IMR-90 (cell line): ENCODE data around the gene GPR17. TPM values are rescaled to one million over a fixed set of nuclear protein-coding genes. Genes with fewer than 3 reads are reported as not detected.

Experiments used
- ATAC-seq: fragments of 200-7000 bp; cut with Tn5 transposase; 2 replicates; pipeline ENCODE4 v1.9.1; 2020; ENCODE audit warnings: low read depth, mild to moderate bottlenecking, moderate library complexity
- BruUV-seq: library from RNA; stranded (reverse); fragments of 400-500 nt; replicated peaks from 2 replicates; lab custom pipeline; 2021; lab: Mats Ljungman, UMichigan
- CTCF ChIA-PET: fragments of 300-600 bp; formaldehyde crosslinking; extraction: SDS; loops from one replicate; lab custom pipeline; 2021; ENCODE audit warnings: antibody characterized with exemption; lab: Yijun Ruan, JAX
- POLR2A ChIA-PET: fragments of 300-600 bp; sonication (Branson Sonifier 250); formaldehyde crosslinking; loops from one replicate; lab custom pipeline; 2022; ENCODE audit warnings: antibody characterized with exemption; ENCODE audit not compliant: unreplicated experiment; lab: Charles Lee
- DNase-seq: peaks from one replicate; pipeline ENCODE4 v3.0.0; 2013
- H2AFZ ChIP-seq: replicated peaks from 2 replicates; pipeline ENCODE3; 2013; ENCODE audit warnings: low read length, mild to moderate bottlenecking; ENCODE audit not compliant: poor library complexity
- H2AK5ac ChIP-seq: 2 replicates; pipeline ENCODE4 v1.6.1; 2013; ENCODE audit warnings: low read depth, low read length, inconsistent platforms
- H2AK9ac ChIP-seq: replicated peaks from 2 replicates; pipeline ENCODE3; 2013; ENCODE audit warnings: mild to moderate bottlenecking, low read depth, low read length, moderate library complexity; ENCODE audit not compliant: poor library complexity
- H2BK120ac ChIP-seq: 2 replicates; pipeline ENCODE4 v1.6.1; 2013; ENCODE audit warnings: low read depth, low read length, inconsistent platforms
- H2BK15ac ChIP-seq: 3 replicates; pipeline ENCODE4 v1.6.1; 2013; ENCODE audit warnings: low read depth, low read length, inconsistent platforms
- H2BK20ac ChIP-seq: 2 replicates; pipeline ENCODE4 v1.6.1; 2013; ENCODE audit warnings: low read depth, mild to moderate bottlenecking, inconsistent platforms, low read length, moderate library complexity
- H2BK5ac ChIP-seq: 2 replicates; pipeline ENCODE4 v1.6.1; 2013; ENCODE audit warnings: mild to moderate bottlenecking, low read depth, low read length, inconsistent platforms; ENCODE audit not compliant: poor library complexity, severe bottlenecking
- H3K14ac ChIP-seq: replicated peaks from 2 replicates; pipeline ENCODE4 v1.6.1; 2013; ENCODE audit warnings: low read depth, low read length, inconsistent platforms
- H3K18ac ChIP-seq: 2 replicates; pipeline ENCODE4 v1.6.1; 2013; ENCODE audit warnings: low read depth, low read length, control low read depth
- H3K23ac ChIP-seq: 2 replicates; pipeline ENCODE4 v1.6.1; 2013; ENCODE audit warnings: low read depth, low read length, inconsistent platforms
- H3K27ac ChIP-seq: 2 replicates; pipeline ENCODE4 v1.5.1; 2013; ENCODE audit warnings: mild to moderate bottlenecking, control low read depth, low read length; ENCODE audit not compliant: insufficient read depth
- H3K27me3 ChIP-seq: 2 replicates; pipeline ENCODE4 v1.6.1; 2013; ENCODE audit warnings: low read length; ENCODE audit not compliant: control insufficient read depth, insufficient read depth
- H3K36me3 ChIP-seq: 2 replicates; pipeline ENCODE4 v1.6.1; 2013; ENCODE audit warnings: low read length, mixed read lengths; ENCODE audit not compliant: control insufficient read depth, insufficient read depth
- H3K4ac ChIP-seq: 2 replicates; pipeline ENCODE4 v1.6.1; 2013; ENCODE audit warnings: low read depth, low read length, inconsistent platforms
- H3K4me1 ChIP-seq: 2 replicates; pipeline ENCODE4 v1.6.1; 2013; ENCODE audit warnings: low read length, mixed read lengths; ENCODE audit not compliant: control insufficient read depth, insufficient read depth
- H3K4me2 ChIP-seq: 2 replicates; pipeline ENCODE4 v1.6.1; 2013; ENCODE audit warnings: low read depth, mild to moderate bottlenecking, control low read depth, low read length, moderate library complexity
- H3K4me3 ChIP-seq: 2 replicates; pipeline ENCODE4 v1.5.1; 2013; ENCODE audit warnings: low read depth, mild to moderate bottlenecking, control low read depth, low read length, moderate library complexity; ENCODE audit not compliant: insufficient read depth
- H3K56ac ChIP-seq: 2 replicates; pipeline ENCODE4 v1.6.1; 2013; ENCODE audit warnings: low read length, inconsistent platforms; ENCODE audit not compliant: insufficient read depth; ENCODE audit errors: extremely low read depth
- H3K79me1 ChIP-seq, 2 experiments: 2 replicates each; pipeline ENCODE4 v1.6.1; 2013; ENCODE audit warnings: low read length in 2 of 2, inconsistent platforms in 1 of 2, low read depth in 1 of 2
- H3K9ac ChIP-seq: 2 replicates; pipeline ENCODE4 v1.6.1; 2013; ENCODE audit warnings: low read depth, low read length, control low read depth
- H3K9me1 ChIP-seq: 2 replicates; pipeline ENCODE4 v1.6.1; 2013; ENCODE audit warnings: low read length, inconsistent platforms; ENCODE audit not compliant: insufficient read depth
- H3K9me3 ChIP-seq: 2 replicates; pipeline ENCODE4 v1.6.1; 2013; ENCODE audit warnings: low read length; ENCODE audit not compliant: control insufficient read depth, insufficient read depth
- H4K20me1 ChIP-seq: 2 replicates; pipeline ENCODE4 v1.6.1; 2013; ENCODE audit warnings: low read length, inconsistent platforms; ENCODE audit not compliant: insufficient read depth
- H4K5ac ChIP-seq: 2 replicates; pipeline ENCODE4 v1.6.1; 2013; ENCODE audit warnings: mild to moderate bottlenecking, low read depth, low read length, control low read depth
- H4K8ac ChIP-seq, 2 experiments: 2 replicates each; pipeline ENCODE4 v1.6.1; 2013; ENCODE audit warnings: low read depth in 2 of 2, low read length in 2 of 2, control low read depth in 1 of 2, inconsistent platforms in 1 of 2
- H4K91ac ChIP-seq: 2 replicates; pipeline ENCODE4 v1.6.1; 2013; ENCODE audit warnings: low read depth, low read length, inconsistent platforms; ENCODE audit not compliant: insufficient read depth
- BHLHE40 ChIP-seq: fragments of 150-350 bp; IDR thresholded peaks from 2 replicates; pipeline ENCODE4 v1.6.1; 2016; ENCODE audit warnings: mild to moderate bottlenecking, low read depth, low read length
- ELK1 ChIP-seq: fragments of 150-350 bp; IDR thresholded peaks from 2 replicates; pipeline ENCODE4 v1.6.1; 2016; ENCODE audit warnings: low read depth, mild to moderate bottlenecking, low read length, moderate library complexity, borderline replicate concordance
- POLR2A ChIP-seq: IDR thresholded peaks from 2 replicates; pipeline ENCODE4 v1.6.1; 2012; ENCODE audit warnings: mild to moderate bottlenecking, low read depth, low read length
- RFX5 ChIP-seq: IDR thresholded peaks from 2 replicates; pipeline ENCODE4 v1.8.0; 2012; ENCODE audit warnings: low read depth, mild to moderate bottlenecking, low read length, moderate library complexity
- WGBS, 2 experiments: methylation state at CpG; one replicate each; pipeline versions ENCODE4 v1.1.5 to v1.1.7; 2013; ENCODE audit warnings: missing lambda C conversion rate in 2 of 2; ENCODE audit not compliant: insufficient read length in 1 of 2; ENCODE audit errors: extremely low coverage in 2 of 2; 5-methylcytosine and 5-hydroxymethylcytosine counted together
- dilution Hi-C: fragments of 300-500 bp; cut with HindIII; formaldehyde crosslinking; loops from one replicate; pipeline ENCODE4 v1.14.3; 2018; ENCODE audit warnings: low sequenced_read_pairs; ENCODE audit not compliant: unreplicated experiment
- in situ Hi-C: fragments of 300-500 bp; cut with MboI; formaldehyde crosslinking; loops from 3 replicates; pipeline ENCODE4 v1.14.3; 2019; ENCODE audit warnings: low sequenced_read_pairs, inconsistent platforms, mixed read lengths
- intact Hi-C: fragments of 100-400 bp; cut with micrococcal nuclease; formaldehyde crosslinking; loops from 2 replicates; pipeline ENCODE4 v1.10.0; 2022
- polyA plus RNA-seq, 3 experiments: library from polyadenylated mRNA; depleted of rRNA; stranded (reverse); fragments of >200 nt; gene quantifications; 2 replicates each; pipeline ENCODE4 v1.2.3, GENCODE V29; 2012; ENCODE audit warnings: low replicate concordance in 1 of 3
- total RNA-seq: library from RNA; depleted of rRNA; stranded (reverse); fragments of >200 nt; gene quantifications from 2 replicates; pipeline ENCODE4 v1.2.3, GENCODE V29; 2012

The GPR17 gene
- total and polyA plus RNA-seq, 2 of the 4 experiments (the other 2 are of a cell fraction): not detected

GRCh38 chr2:127634626-127635379, 11.2 kb upstream of the GPR17 start:
- BruUV-seq: no TSS peak
- Histone ChIP-seq H2BK15ac (no peak overlapping the region), H3K9ac (no peak overlapping the region), H4K91ac (no peak overlapping the region), H2AK9ac (peak overlapping the region; percentile 9), H2BK20ac (no peak overlapping the region), H3K14ac (no peak overlapping the region), H3K4me3 (no peak overlapping the region), H3K9me3 (no peaks in the 10 kb centered on the region), H3K79me1 (peaks cover 0 to 11% of the 10 kb centered on the region in 2 experiments; a peak in 1 of 4 replicates), H3K27me3 (no peaks in the 10 kb centered on the region), H3K18ac (no peak overlapping the region), H2AFZ (no peak overlapping the region), H4K20me1 (no peaks in the 10 kb centered on the region), H2AK5ac (no peak overlapping the region), H2BK120ac (no peak overlapping the region), H3K36me3 (peaks cover 2% of the 10 kb centered on the region; the same call in 1 of the 2 replicates), H4K5ac (no peak overlapping the region), H3K23ac (no peak overlapping the region), H2BK5ac (no peak overlapping the region), H3K4ac (no peak overlapping the region), H3K9me1 (peaks cover 12% of the 10 kb centered on the region), H3K4me1 (peaks cover 14% of the 10 kb centered on the region), H3K27ac (no peak overlapping the region), H4K8ac (no peak overlapping the region), H3K56ac (no peak overlapping the region), H3K4me2 (no peak overlapping the region)
- intact Hi-C loops: no loop called here
- dilution Hi-C loops: no loop called here
- ATAC-seq (no peak), DNase-seq (no peak)
- in situ Hi-C loops: no loop called here
- ChIA-PET POLR2A (no interaction called here), CTCF (no interaction called here)
- WGBS, 2 experiments: 91% methylated on average over 6 of the region's 17 CpGs; no CpG with 5 or more reads in 1 of the 2 experiments
- TF ChIP-seq RFX5: no peak
- no peak for TF ChIP-seq BHLHE40
- TF ChIP-seq ELK1: no peak
- no peak for TF ChIP-seq POLR2A
